ENCODE results near the gene PPA1.
A peak's percentile ranks its signal among the peaks of the same experiment; 100 is the strongest.

PPA1 gene

DNA sequence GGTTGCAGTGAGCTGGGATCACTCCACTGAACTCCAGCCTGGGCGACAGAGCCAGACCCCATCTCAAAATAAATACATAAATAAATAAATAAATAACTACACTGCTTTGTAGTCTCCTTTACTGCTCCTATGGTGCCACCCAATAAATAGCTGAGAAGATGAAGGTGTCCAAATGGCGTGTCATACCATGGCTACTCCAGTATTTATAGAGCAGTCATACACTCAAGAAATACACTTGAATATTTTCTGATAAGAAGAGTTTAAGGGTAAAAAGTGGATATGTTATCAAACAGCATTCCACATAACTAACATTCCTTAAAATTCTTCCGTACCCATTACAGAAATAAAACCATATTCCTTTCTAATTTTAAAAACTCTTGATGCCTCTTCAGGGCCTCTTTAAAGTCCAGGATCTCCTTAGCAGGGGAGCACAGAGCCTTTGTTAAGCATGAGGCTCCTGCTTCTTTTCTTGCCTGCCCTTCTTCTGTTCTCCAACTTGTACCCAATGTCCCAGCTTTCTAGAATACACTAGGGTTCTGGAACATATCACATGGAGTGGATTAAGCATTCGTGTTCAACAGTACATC, 55.0 kb downstream of the PPA1 start:
- no peak for DNase-seq (ENCODE audit: low read depth)
- no peak overlapping the region for H3K4me3 ChIP-seq (ENCODE audit: low read depth, low read length)
- TF ChIP-seq CTCF (IDR thresholded peaks at IDR 0.05; ENCODE audit: control insufficient read depth, extremely low read depth, insufficient read depth), result no peak

DNA sequence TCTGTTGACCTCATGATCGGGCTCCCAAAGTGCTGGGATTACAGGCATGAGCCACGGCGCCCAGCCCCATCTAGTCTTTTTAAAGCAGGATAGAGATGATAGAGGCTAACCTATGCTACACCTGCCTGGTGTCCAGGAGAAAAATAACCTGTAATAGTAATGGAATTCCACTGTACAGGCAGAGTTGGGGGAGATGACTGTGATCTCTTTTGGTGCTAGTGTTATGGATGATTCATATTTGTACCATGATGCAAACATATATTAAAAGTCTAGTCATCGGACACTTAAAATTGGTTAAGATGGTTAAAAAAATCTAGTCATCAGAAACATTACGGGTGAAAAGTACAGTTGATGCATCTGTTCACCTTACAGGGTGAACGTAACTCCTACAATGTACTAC, 56.8 kb downstream of the PPA1 start:
- no peak overlapping the region for H3K4me3 ChIP-seq (ENCODE audit: low read depth, low read length)
- no peak for DNase-seq (ENCODE audit: low read depth)
- no peak for TF ChIP-seq CTCF (IDR thresholded peaks at IDR 0.05; ENCODE audit: control insufficient read depth, extremely low read depth, insufficient read depth)

DNA sequence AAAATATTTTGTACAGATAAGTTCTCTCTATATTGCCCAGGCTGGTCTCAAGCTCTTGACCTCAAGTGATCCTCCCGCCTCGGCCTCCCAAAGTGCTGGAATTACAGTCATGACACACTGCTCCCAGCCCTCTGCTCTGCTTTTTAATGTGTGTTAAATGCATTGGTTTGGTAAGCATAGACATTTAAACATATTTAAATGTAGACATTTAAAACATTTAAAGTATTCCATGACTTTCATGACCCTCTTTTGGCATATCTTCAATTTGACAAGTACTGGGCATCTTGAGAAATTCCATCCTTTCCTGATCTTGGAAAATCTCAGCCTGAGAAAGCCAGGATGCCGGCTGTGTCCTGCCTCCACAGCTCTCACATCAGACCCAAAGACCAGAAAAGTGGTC, 57.7 kb downstream of the PPA1 start:
- TF ChIP-seq CTCF (IDR thresholded peaks at IDR 0.05; ENCODE audit: control insufficient read depth, extremely low read depth, insufficient read depth), result no peak
- DNase-seq (ENCODE audit: low read depth), result no peak
- no peak overlapping the region for H3K4me3 ChIP-seq (ENCODE audit: low read depth, low read length)

DNA sequence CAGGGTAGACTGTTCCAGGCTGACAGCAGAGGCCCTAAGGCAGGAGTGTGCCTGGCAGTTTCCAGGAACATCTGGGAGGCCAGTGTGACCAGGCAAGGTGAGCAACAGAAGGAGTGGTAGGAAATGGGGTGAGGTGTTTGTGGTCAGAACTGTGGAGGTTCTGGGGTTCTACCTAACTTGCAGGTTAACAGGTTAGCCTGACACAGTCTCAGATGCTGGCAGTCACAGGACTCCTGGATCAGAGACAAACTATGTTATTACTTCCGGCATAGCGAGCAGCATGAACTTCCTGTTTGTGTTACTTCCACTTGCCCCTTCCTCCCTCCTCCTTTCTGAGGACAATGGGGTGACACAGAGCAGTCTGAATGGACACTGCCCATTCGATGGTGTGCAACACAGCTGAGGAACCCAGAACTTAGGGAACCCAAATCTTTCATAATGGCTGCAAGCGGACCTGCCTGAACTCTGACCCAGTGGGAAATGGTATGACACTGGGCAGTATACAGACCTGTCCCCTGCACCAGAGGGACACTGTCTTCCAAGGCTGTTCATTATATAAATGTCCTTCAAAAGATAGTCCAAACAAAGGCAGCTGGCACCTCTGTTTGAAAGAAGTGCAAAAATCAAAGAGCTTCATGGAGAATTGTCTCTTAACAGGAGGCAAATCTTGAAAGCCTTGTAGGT, 59.0 kb downstream of the PPA1 start:
- TF ChIP-seq CTCF (IDR thresholded peaks at IDR 0.05; ENCODE audit: control insufficient read depth, extremely low read depth, insufficient read depth), result no peak
- no peak for DNase-seq (ENCODE audit: low read depth)
- H3K4me3 ChIP-seq (ENCODE audit: low read depth, low read length), result no peak overlapping the region

GRCh38 chr10:70169649-70170364, 63.4 kb downstream of the PPA1 start:
- TF ChIP-seq CTCF (IDR thresholded peaks at IDR 0.05; ENCODE audit: control insufficient read depth, extremely low read depth, insufficient read depth), result no peak
- DNase-seq (ENCODE audit: low read depth), result no peak
- H3K4me3 ChIP-seq (ENCODE audit: low read depth, low read length), result peak overlapping the region; percentile 97

DNA sequence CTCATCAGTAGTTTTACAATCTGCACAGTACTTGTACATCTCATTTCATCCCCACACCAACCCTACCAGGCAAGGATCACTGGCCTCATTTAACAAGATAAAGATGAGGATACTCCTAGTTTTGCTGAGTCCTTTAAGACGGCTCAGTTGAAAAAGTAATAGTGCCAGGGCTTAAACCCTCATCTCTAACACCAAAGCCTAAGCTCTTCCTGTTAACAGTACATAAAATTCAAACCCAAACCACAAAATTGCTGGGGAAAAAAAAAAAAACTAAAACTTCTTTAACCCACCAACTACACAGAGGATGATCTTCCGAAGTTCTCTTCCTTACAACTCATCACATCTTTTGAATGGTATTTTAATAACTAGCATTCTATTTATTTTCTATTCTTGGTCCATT, 64.2 kb downstream of the PPA1 start:
- H3K4me3 ChIP-seq (ENCODE audit: low read depth, low read length), result peak overlapping the region; percentile 97
- no peak for DNase-seq (ENCODE audit: low read depth)
- TF ChIP-seq CTCF (IDR thresholded peaks at IDR 0.05; ENCODE audit: control insufficient read depth, extremely low read depth, insufficient read depth), result no peak
